NCI-H1436 (cell line): ENCODE measurements around the gene RAE1.
A peak's percentile ranks its signal among the peaks of the same experiment; 100 is the strongest.

ENCODE experiments used
- DNase-seq: peaks from one replicate; lab custom pipeline; 2025; lab: John Stamatoyannopoulos, UW

The RAE1 gene

GRCh38 chr20:57388953-57389694, 38.1 kb downstream of the RAE1 start:
- DNase-seq = peak; percentile 56

- DNase-seq = no peak
Measured at GRCh38 chr20:57389695-57390603, 38.9 kb downstream of the RAE1 start.

DNA sequence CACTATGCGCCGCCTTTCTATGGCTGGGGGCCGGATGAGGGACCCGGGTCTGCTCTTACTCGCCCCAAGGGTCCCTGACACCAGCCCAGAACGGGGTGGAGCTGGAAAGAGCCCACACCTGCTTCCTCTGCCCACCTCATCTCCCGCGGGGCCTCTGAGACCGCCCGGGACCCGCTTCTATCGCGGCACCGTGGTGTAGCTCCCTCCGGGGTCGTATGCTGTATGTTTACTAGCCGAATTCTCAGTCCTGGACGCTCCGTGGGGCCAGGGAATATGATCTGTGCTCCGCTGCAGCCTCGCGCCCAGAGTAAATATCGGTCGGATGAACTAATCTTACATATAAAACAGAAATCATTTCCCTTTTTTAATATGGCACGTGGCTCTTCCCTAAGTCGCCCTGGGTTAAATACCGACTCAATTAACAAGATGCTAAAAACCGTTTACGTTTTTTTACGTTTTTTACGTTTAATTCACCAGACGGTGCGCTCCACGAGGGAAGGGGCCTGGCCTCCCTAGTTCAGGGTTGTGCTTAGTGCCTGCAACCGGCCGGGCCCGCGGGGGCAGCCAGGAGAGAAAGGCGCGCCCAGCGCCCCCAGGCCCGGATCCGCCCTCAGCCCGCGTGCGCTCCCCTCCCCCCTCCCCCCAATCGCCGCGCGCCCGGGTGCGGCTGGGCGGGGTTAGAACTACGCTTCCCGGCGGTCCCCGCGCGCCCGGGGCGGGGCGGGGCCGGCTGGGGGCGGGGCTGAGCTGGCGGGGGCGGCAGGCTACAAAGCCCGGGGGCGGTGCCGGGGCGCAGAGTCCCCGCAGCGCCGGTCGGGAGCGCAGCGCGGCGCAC, 39.8 kb downstream of the RAE1 start, which contains the start of gene RBM38:
RBM38 (plus strand) TSS at position 793 of the 835 bp plus-strand sequence. CDS start 186 bp downstream, outside the sequence.
- DNase-seq = peak; percentile 71

DNA sequence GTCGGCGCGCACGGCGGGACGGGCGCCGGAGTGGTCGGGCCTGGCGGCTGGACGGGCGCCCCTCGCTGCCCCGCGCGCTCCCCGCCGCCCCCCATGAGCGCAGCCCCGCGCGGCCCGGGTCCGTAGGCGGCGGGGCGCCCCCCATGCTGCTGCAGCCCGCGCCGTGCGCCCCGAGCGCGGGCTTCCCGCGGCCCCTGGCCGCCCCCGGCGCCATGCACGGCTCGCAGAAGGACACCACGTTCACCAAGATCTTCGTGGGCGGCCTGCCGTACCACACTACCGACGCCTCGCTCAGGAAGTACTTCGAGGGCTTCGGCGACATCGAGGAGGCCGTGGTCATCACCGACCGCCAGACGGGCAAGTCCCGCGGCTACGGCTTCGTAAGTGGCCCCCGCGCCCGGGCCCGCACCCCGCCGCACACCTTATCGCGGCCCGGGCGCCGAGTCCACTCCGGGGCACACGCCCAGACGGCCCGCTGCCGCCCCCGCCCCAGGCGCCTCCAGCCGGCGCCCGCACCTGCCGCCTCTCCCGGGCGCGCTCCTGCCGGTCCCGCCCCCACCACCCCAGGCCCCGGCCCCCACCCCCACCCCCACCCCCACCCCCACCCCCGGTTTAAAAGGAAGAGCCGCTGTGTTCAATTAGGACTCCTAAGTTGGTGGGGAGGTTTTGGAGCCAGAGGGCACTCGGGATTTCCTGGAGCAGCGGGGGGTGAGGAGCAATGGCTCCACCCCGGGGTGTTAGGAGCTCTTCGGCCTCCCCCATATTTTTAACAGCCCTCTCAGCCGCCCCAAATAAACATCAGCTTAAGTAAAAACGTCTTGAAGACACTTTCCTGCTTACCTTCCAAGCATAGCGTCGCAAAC, 40.6 kb downstream of the RAE1 start:
- DNase-seq = no peak

GRCh38 chr20:57392512-57393271, 41.6 kb downstream of the RAE1 start:
- DNase-seq = no peak

- DNase-seq = peak; percentile 24
Measured at GRCh38 chr20:57393321-57394120, 42.5 kb downstream of the RAE1 start.

DNA sequence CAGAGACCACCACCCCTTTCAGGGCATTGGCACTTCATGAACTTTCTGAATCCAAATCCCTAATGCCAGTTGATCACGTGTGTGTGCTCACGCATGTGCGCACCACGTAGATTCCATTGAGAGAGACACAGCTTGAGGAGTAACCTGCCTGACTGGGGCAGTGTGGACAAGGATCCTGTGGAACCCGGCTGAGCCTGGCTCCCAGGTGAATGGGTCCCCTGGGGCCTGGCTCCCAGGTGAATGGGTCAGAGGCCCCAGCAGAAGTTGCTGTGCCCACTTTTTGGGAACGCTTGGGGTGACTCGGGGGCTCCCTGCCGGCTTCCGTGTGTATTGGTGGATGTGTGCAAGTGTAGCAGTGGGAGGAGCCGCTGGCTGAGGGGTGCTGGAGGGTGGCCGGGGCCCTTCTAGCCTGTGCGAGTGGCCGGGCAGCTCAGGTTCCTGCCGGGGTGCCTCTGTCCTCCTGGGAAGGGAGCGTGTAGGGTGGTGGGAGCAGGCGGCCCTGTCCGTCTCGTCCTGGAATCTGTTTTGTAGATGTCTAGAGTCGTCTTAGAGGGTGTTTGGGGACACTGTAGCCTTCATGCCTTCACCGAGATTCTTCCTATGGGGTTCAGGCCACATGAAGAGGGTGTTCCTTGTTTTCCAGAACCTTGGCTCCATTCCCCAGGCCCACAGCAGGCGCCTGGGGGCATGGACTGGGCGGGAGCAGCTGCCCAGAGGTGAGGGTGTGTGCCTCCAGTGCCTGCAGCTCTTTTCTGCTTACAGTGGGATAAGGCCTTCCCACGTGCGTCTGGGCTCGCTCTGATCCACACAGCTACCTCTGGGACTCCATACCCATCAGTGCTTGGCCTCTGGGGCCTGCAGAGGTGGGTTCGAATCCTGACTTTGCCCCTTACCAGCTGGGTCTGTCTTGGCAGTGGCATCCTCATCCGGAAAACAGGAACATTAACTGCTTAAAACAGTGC, 43.3 kb downstream of the RAE1 start:
- no peak for DNase-seq

- no peak for DNase-seq
Measured at GRCh38 chr20:57395111-57395966, 44.3 kb downstream of the RAE1 start.

- no peak for DNase-seq
Measured at GRCh38 chr20:57396212-57396983, 45.3 kb downstream of the RAE1 start.

DNA sequence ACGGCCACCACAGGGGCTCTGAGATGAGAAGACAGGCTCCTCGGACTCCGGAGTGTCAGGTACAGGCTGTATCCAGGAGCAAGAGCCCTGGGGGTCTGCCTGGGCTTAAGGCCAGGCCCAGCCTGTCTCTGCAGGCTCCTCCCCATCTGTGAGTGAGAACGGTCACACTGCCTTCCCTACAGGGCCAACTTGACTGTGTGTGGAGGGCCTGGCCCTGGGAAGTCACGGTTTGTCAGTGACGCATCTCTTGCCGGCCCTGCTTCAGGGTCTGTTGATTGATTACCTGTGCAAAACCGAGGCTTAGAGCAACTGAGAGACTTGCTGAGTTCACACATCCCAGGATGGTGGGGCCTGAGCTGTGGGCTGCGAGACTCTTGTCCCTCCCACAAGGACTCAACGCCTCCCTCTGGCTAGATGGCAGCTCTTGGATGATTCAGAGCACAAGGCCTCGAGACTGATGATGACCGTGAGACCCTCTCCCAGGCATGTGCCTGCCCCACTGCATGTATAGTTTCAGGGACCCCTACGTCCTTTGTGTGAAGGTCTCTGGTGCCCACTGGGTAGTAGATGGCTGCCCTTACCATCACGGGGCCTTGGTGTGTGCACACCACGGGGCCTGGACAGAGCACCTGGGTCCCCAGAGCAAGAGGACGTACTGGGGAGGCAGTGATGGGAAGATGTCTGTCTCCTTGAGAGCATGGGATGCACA, 46.1 kb downstream of the RAE1 start:
- no peak for DNase-seq

DNA sequence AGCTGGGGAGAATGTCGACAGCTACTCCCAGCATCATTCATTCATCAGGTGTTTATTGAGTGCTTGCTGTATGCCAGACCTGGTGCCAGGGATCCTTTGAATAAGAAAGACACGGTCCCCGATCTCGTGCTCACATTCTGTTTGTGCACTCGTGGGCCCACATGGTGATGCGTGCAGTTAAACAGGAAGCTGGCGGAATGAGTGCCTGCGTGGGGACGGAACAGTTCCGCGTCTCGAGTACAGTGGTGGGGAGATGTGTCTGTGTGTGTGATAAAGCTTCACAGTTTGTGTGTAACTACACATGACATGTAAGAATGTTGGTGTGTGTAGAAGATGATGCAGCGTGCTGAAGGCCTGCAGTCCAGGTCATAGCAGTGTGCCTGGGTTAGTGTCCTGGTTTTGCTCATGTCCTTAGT, 46.6 kb downstream of the RAE1 start:
- no peak for DNase-seq

DNA sequence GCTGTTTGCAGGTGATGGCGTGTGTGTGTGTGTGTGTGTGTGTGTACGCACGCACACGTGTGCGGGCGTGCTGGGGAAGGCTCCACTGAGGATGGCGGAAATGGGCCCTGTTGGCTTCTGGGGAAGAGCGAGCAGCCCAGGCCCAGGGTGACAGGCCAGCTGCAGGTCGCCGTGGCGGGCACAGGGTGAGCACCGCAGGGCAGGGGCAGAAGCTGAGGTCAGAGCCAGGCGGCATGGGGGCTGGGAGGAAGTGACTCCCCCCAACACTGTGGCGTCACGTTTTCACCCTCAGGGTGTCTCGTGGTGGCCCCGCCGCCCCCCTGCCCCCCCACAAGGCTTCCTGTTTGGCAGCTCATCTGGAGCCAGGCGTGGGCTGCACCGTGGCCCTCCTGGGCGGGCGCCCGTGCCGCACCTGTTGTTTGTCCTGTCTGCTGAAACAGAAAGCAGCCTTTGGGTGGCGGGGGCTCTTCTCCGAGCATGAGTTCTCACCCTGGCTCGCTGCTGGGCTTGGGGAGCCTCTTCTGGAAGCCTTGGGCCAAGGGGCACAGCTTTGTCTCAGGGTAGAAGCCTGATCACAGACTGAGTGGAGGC, 47.3 kb downstream of the RAE1 start:
- peak; percentile 63 for DNase-seq

GRCh38 chr20:57398901-57399535, 48.0 kb downstream of the RAE1 start:
- no peak for DNase-seq

DNA sequence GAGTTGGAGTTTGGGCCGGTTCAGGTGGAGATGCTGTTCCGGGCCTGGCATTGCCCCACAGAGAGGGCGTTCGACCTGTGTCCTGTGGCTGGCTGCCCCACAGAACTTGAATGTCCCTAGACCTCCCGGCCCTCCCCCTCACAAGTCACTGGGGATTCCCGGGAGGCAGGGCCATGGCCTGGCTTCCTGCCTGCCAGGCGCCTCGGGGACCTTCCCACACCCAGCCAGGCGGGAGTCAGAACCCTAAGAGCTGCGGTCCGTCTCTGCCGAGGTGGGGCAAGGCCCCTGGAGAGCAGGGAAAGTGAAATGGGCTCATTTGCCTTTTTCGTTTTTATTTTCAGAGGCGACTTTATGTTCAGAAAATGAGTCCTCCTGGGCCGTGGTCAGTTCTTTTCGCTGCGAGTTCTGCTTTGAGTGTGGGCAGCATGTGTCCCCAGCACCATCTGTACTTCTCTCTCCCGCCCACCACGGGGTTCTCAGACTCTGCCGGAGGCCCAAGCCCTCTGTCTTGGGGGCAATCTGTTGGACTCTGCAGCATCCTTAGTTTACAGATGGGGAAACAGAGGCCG, 48.6 kb downstream of the RAE1 start:
- no peak for DNase-seq

- no peak for DNase-seq
Measured at GRCh38 chr20:57400231-57400701, 49.2 kb downstream of the RAE1 start.
